Endodermal cell (in vitro differentiated cells): Measurements from ENCODE around the gene LCP1. TPM values are rescaled to one million over a fixed set of nuclear protein-coding genes. Genes with fewer than 3 reads are reported as not detected.

Source experiments
- DNase-seq: peaks from one replicate; pipeline ENCODE4 v3.0.0-alpha.2; 2017
- H3K27ac ChIP-seq: 2 replicates; pipeline ENCODE4 v1.5.1; 2013; ENCODE audit warnings: mild to moderate bottlenecking, low read depth, low read length, moderate library complexity
- H3K27me3 ChIP-seq: 2 replicates; pipeline ENCODE4 v1.6.1; 2013; ENCODE audit warnings: mild to moderate bottlenecking, low read length, moderate library complexity; ENCODE audit not compliant: insufficient read depth, control insufficient read depth, poor library complexity, severe bottlenecking
- H3K36me3 ChIP-seq: 2 replicates; pipeline ENCODE4 v1.7.0; 2013; ENCODE audit warnings: mild to moderate bottlenecking, low read length, moderate library complexity; ENCODE audit not compliant: control insufficient read depth, insufficient read depth
- H3K4me1 ChIP-seq: one replicate; pipeline ENCODE4 v1.7.0; 2013; ENCODE audit warnings: low read length; ENCODE audit not compliant: control insufficient read depth, insufficient read depth
- H3K4me3 ChIP-seq: 2 replicates; pipeline ENCODE4 v1.5.1; 2013; ENCODE audit warnings: mild to moderate bottlenecking, low read length, moderate library complexity
- H3K9ac ChIP-seq: 2 replicates; pipeline ENCODE4 v1.6.1; 2013; ENCODE audit warnings: mild to moderate bottlenecking, low read length, moderate library complexity; ENCODE audit not compliant: poor library complexity, severe bottlenecking; ENCODE audit errors: extremely low read depth
- H3K9me3 ChIP-seq: 2 replicates; pipeline ENCODE4 v1.6.1; 2013; ENCODE audit warnings: mild to moderate bottlenecking, low read length, moderate library complexity; ENCODE audit not compliant: control insufficient read depth
- H3K27ac Mint-ChIP-seq: 2 replicates; pipeline ENCODE4 v1.8.0; 2020; ENCODE audit warnings: mixed read lengths
- H3K27me3 Mint-ChIP-seq: 2 replicates; pipeline ENCODE4 v1.8.0; 2021; ENCODE audit warnings: mild to moderate bottlenecking, mixed read lengths; ENCODE audit not compliant: insufficient read depth
- H3K36me3 Mint-ChIP-seq: 2 replicates; pipeline ENCODE4 v1.8.0; 2020; ENCODE audit warnings: low read depth, mixed read lengths
- H3K4me1 Mint-ChIP-seq: 2 replicates; pipeline ENCODE4 v1.8.0; 2020; ENCODE audit warnings: mixed read lengths
- H3K4me3 Mint-ChIP-seq: 2 replicates; pipeline ENCODE4 v1.8.0; 2020; ENCODE audit warnings: mild to moderate bottlenecking, moderate library complexity, mixed read lengths
- H3K9me3 Mint-ChIP-seq: 2 replicates; pipeline ENCODE4 v1.8.0; 2020; ENCODE audit warnings: mild to moderate bottlenecking, mixed read lengths
- WGBS, 2 experiments: methylation state at CpG; one replicate each; pipeline versions ENCODE4 v1.1.5 to v1.1.7; 2013; ENCODE audit warnings: missing lambda C conversion rate in 2 of 2, mixed read lengths in 1 of 2; ENCODE audit not compliant: insufficient coverage in 1 of 2, insufficient read length in 1 of 2; 5-methylcytosine and 5-hydroxymethylcytosine counted together
- total RNA-seq, 2 donors: library from RNA; stranded (reverse); fragmentation: NEBNext Ultra II Directional in 1 of 2; extraction: Animal tissue kit (Norgen Biotek cat#: 25700) in 1 of 2; gene quantifications; 2 replicates in 1 of 2; 3 replicates in 1 of 2; pipeline ENCODE4 v1.2.1, GENCODE V29; 2021
- TF ChIP-seq, protein P1 (sequence below): fragments of 200-600 bp; sonication (generic); conservative IDR thresholded peaks from 2 replicates; pipeline ENCODE4 v1.5.0; 2021; ENCODE audit warnings: antibody characterized with exemption, mild to moderate bottlenecking

The LCP1 gene
- total RNA-seq, 2 donors from 2014 or later: 3.0 to 16.8 TPM

GRCh38 chr13:46197299-46198048, 15.5 kb upstream of the LCP1 start:
- WGBS, 2 experiments: 92 to 100% methylated on average over 3 to 4 of the region's 4 CpGs
- Histone ChIP-seq H3K4me1 (no peaks in the 10 kb centered on the region), H3K9me3 (no peaks in the 10 kb centered on the region), H3K4me3 (no peak overlapping the region), H3K27ac (no peak overlapping the region), H3K9ac (no peak overlapping the region), H3K27me3 (no peaks in the 10 kb centered on the region), H3K36me3 (no peaks in the 10 kb centered on the region)
- no peaks in the 10 kb centered on the region for H3K9me3 Mint-ChIP-seq
- no peaks in the 10 kb centered on the region for H3K27me3 Mint-ChIP-seq
- no peak for DNase-seq
- TF ChIP-seq, protein P1, sequence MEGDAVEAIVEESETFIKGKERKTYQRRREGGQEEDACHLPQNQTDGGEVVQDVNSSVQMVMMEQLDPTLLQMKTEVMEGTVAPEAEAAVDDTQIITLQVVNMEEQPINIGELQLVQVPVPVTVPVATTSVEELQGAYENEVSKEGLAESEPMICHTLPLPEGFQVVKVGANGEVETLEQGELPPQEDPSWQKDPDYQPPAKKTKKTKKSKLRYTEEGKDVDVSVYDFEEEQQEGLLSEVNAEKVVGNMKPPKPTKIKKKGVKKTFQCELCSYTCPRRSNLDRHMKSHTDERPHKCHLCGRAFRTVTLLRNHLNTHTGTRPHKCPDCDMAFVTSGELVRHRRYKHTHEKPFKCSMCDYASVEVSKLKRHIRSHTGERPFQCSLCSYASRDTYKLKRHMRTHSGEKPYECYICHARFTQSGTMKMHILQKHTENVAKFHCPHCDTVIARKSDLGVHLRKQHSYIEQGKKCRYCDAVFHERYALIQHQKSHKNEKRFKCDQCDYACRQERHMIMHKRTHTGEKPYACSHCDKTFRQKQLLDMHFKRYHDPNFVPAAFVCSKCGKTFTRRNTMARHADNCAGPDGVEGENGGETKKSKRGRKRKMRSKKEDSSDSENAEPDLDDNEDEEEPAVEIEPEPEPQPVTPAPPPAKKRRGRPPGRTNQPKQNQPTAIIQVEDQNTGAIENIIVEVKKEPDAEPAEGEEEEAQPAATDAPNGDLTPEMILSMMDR: no peak
- H3K27ac Mint-ChIP-seq: no peak overlapping the region
- no peaks in the 10 kb centered on the region for H3K36me3 Mint-ChIP-seq
- H3K4me1 Mint-ChIP-seq: no peaks in the 10 kb centered on the region
- no peak overlapping the region for H3K4me3 Mint-ChIP-seq

- H3K27me3 ChIP-seq: no peaks in the 10 kb centered on the region
- Mint-ChIP-seq H3K4me1 (no peaks in the 10 kb centered on the region), H3K9me3 (no peaks in the 10 kb centered on the region), H3K4me3 (no peak overlapping the region), H3K27ac (no peak overlapping the region), H3K27me3 (no peaks in the 10 kb centered on the region), H3K36me3 (no peaks in the 10 kb centered on the region)
- no peak overlapping the region for H3K4me3 ChIP-seq
- no peaks in the 10 kb centered on the region for H3K9me3 ChIP-seq
- H3K36me3 ChIP-seq: no peaks in the 10 kb centered on the region
- WGBS, 2 experiments: no CpG with 5 or more reads among the region's 1 CpG
- TF ChIP-seq, protein P1: no peak
- no peaks in the 10 kb centered on the region for H3K4me1 ChIP-seq
- no peak overlapping the region for H3K27ac ChIP-seq
- no peak overlapping the region for H3K9ac ChIP-seq
- no peak for DNase-seq
Measured at GRCh38 chr13:46195016-46195415, 13.0 kb upstream of the LCP1 start.

DNA sequence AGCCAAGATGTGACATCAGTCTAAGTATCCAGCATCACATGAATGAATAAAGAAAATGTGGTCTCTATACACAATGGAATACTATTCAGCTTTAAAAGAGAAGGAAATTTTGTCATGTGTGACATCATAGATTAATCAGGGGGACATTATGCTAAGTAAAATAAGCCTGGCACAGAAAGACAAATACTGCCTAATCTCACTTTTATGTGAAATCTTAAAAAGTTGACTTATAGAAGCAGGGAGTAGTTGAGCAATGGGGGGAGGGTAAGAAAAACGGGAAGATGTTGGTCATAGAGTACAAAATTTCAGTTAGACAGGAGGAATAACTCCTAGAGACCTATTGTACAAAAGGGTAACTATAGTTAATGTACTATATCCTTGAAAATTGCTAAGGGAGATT, 10.4 kb upstream of the LCP1 start:
- Histone ChIP-seq H3K9ac (no peak overlapping the region), H3K9me3 (no peaks in the 10 kb centered on the region), H3K4me1 (no peaks in the 10 kb centered on the region), H3K36me3 (no peaks in the 10 kb centered on the region), H3K27me3 (no peaks in the 10 kb centered on the region), H3K4me3 (no peak overlapping the region), H3K27ac (no peak overlapping the region)
- Mint-ChIP-seq H3K4me3 (no peak overlapping the region), H3K27ac (no peak overlapping the region), H3K9me3 (no peaks in the 10 kb centered on the region), H3K36me3 (no peaks in the 10 kb centered on the region), H3K27me3 (no peaks in the 10 kb centered on the region), H3K4me1 (no peaks in the 10 kb centered on the region)
- 0% methylated on average over 1 of the region's 1 CpG; no CpG with 5 or more reads in 1 of the 2 experiments for WGBS, 2 experiments
- TF ChIP-seq, protein P1: no peak
- DNase-seq: no peak
